Measurements from ENCODE around the gene NOL6.

NOL6 gene

DNA sequence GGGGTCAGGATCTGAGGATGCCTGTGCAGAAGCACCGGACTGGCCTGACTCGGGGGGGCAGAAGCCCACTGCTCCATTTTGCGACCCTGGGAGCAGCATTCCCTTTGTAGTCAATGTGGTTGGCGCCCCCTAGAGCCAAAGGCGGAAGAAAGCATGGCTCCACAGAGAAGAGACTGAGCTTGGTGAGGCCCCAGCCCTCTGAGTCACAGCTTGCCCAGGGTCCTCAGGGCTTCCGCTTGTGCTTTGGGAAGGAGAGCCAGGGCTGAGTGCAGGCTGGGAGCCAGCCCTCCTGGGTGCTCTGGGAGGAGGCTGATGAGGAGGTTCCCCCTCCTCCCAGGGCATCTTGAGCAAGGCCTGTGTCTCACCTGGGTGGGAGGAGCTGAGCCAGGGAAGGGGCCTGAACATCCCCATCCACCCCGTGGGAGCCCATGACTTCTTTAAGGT is 20.9 kb downstream of the NOL6 start:
- DNase-seq: peak in 1 of 3 experiments; percentile 18

DNA sequence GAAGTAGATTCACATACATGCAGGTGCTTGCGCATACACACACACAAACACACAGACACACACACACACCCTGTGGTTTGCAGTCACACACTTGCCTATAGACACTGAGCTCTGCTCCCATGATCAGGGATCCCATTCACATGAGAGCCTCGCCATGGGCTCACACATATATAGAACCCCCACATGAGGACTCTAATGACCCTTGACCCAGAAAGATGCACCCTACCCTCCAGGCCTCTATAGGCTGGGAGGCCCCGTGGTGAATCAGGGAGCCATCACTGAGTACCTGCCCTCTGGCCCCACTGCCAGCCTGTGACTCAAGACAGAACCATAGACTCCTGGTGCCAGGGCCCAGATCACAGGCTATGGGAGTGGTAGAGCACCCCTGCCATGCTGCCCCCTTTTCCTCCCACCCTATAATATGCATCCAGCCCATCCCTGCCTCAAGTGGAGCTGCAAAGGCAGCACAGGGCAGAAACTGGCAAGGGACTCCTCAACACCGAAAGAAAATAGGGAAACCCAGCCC is 23.0 kb downstream of the NOL6 start:
- no peak for DNase-seq

DNA sequence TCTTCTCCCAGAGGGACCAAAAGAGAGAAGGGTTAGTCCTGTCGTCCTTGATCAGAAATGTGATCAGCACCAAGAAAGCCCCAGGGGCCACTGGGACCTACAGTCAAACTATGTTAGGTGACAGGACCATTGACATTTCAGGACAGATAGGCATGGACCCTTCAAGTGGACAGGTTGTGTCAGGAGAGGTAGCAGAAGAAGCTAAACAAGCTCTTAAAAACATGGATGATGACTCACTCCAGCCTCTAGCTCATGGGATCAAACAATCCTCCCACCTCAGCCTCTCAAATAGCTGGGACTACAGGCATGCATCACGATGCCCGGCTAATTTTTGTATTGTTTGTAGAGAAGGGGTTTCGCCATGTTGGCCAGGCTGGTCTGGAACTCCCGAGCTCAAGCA is 24.0 kb downstream of the NOL6 start:
- no peak for DNase-seq

DNA sequence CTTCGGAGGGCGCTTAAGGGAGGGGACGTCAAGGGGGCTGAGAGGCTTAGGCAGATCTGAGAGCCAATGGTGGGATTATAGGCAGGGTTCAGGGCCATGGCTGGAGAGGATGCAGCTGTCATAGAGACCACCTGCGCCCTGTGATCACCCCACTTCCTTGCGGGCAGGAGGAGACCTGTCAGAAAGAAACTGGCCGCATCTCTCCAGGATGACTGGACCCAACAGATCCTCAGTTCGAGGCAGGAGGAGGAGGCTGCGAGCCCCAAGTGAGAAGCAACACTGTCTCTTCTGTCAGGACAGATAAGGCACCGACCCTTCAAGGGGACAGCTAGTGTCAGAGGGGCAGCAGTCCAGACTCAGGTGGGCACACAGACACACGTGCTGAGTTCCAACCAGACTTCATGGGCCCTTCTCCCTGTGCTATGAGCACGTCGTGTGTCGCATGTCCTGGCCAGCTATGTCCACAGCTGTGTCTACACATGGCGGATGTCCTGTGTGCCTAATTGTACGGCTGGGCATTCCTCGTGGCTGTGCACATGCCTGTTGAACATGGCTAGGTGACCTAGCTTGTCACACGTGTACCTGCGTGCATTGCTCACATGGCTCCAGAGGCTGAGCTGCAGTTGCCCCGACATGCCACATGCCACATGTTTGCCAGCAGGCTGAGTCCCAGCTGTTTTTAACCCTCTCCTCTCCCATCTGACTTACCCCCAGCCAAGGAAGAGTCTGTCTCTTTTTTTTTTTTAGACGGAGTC is 25.7 kb downstream of the NOL6 start:
- no peak for DNase-seq

DNA sequence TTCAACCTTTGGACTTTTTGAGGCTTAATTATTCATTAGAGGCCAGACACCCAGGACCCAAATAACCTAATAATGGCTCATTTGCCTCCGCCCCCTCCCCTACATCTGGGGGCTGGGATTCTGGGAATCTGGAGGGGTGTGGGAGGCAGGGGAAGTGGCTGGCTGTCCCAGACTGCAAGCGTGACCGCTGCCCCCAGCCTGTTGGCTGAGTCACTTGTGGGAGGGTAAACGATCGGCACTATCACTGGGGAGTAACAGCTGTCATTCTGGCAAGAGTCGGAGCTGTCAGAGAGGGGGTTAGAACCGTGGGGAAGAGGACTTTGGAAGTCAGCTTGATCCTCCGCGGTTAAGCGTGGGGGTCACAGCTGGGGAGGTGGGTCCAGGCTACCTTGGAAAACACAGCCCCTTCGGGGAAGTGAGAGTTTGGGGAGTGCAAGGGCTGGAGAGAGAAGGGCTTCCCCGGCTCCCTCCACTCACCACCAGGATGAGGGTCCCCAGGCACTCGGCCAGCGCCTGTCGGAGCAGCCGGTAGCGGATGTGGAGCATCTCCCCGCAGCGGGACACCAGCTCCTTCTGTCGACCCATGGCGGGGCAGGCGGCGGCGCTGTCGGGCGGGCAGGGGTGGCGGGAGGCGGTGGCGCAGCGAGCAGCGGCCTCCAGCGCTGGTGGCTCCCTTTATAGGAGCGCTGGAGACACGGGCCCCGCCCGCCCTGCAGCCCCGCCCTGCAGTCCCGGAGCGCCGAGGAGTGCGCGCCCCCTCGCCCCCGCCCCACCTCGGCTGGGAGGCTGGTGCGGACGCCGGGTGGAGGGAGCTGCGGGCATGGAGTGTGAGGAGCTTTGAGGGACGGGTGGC is 26.6 kb downstream of the NOL6 start, which contains the start of gene AQP3:
TSS of gene AQP3 (minus strand) at position 648 of the 853 bp plus-strand sequence. CDS start at position 585, 63 bp downstream.
- DNase-seq: peak in 2 of 3 experiments; percentile 40 to 48

DNA sequence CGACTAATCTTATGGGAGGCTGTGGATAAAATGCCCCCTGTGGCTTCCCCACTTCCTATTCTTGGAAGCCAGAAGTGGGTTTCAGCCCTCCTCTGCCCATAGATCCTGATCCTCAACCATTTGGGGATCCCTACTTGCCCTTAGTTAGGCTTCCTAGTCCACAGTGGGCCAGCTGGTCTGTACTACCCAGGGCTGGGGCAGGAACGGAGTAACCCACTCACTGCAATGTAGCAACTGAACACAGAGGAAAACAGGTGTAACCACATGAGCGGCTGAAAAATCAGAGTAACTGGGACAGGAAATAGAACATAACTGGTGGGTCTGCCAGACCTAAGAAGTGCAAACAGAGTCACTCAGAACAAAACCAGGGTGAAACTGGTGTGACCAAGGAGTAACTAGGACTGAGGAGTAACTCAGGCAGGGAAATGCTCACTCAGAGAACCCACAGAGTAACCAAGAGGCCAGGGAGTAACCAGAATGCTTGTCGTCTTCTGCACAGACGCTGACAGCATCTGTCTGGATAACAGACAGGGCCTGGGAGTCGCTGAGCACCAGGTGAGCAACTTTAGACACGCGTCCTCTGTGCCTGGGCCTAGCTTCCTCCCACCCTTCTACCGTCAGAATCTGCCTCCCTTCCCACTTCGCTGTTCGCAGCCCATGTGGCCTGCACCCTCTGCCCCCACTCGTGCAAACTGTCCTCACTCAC is 27.3 kb downstream of the NOL6 start:
- peak in 1 of 3 experiments; percentile 2 for DNase-seq

DNA sequence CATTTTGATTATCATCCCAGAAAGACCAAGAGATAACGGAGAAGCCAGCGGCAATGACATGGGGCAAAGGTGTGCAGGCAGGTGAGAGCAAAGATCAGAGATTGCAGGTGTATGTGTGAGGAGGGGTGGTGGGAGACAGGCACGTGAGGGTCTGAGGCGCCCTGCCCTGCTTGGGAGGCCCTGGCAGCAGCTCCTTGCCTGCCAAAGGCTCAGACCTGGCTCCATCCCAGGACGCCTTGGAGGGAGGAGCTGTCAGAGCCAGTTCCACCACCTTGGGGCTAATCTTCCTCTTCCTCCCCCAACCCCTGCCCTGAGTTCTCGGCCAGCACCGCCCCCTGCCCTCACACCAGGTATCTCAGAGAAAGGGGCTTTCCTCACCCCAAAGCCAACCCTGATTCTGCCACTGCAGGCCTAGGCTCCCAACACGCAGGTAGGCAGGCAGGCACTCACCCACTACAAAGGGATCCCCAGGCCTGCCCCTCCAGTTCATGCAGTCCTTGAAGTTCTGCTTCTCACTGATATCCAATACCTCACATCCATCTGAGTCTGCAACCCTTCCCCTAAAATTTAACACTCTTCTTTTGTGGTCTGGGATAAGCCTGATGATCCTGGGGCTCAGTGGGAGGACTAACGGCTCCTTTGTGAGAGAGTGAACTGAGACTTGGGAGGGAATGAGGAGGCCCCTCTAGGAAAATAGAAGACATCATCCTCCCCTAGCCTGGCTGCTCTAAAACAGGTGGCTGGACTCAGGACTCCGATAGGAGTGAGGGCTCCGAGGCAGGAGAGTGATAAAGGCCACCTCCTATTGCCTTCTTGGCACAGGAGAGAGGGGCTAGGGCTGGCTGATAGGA is 28.1 kb downstream of the NOL6 start:
- no peak for DNase-seq

DNA sequence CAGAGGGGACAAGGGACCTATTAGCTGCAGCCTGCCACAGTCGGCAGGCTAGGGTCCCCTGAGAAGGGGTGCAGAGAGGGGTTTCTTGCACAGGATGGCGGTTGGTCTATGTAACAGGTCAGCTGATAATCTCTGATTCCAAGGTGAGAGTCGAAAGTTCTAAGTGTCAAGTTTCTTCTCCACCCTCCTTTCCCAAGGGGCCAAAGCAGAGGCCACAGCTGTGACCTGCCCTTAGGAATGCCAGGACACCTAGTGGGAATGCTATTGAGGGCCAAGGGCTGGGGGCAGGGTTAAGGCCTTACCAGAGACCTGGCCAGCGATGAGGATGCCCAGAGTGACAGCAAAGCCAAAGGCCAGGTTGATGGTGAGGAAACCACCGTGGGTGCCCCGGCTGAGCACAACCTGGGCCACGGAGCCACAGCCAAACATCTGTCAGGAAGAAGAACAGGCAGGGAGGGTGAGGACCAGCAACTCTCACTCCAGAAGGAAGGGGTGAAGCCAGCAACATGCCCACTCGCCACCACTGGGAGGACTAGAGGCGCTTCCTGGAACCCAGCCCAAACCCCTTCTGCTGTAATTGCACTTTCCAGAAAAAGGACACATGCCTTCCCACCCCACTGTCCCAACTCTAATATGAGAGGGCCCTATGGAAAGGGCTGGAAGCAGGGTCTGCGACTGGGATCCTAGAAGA is 30.1 kb downstream of the NOL6 start:
- no peak for DNase-seq

DNA sequence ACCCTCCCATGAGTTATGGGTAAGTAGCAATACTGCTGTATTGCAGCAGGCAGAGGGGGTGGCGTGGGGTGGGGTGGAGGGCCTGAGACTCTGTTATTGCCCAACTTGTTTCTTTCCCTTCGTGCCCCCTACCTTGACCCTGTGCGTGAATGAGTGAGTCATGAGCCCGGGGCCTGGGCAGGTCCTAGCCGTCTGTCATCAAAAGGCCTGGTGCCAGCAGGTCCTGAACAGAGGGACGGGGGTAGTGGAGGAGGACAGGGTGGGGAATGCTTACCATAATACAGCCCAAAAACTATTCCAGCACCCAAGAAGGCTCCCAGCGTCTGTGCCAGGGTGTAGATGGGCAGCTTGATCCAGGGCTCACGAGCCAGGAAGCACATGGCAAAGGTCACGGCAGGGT is 30.7 kb downstream of the NOL6 start:
- no peak for DNase-seq

DNA sequence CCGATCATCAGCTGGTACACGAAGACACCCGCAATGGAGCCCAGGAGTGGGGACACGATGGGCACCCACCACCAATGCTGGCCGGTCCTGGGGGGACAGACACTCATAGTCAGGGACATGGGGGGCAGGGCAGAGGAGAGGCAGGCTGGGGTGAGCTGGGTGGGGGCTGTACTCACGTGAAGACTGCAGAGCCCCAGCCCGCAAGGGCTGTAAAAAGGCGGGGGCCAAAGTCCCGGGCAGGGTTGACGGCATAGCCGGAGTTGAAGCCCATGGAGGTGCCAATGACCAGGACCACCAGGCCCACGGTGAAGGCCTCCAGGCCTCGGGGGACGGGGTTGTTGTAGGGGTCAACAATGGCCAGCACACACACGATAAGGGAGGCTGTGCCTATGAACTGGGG is 31.6 kb downstream of the NOL6 start:
- no peak for DNase-seq

DNA sequence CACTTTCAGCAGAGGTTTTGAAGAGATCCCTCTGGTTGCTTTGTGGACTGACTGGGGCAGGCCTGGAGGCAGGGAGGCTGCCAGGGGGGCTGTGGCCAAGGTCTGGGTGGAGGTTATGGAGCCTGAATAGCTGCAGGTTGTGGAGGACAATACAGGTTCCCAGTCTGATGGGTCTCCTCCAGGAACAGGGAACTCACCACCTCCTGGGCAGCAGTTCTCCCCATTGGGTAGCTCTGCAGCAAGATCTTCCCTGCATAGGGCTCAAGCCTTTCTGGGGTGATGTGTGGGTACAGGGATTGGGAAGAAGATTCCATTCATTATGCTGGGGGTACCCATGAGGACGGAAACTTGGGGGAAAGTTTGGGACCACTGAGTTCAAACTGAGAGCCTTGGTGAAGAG is 33.1 kb downstream of the NOL6 start:
- no peak for DNase-seq

DNA sequence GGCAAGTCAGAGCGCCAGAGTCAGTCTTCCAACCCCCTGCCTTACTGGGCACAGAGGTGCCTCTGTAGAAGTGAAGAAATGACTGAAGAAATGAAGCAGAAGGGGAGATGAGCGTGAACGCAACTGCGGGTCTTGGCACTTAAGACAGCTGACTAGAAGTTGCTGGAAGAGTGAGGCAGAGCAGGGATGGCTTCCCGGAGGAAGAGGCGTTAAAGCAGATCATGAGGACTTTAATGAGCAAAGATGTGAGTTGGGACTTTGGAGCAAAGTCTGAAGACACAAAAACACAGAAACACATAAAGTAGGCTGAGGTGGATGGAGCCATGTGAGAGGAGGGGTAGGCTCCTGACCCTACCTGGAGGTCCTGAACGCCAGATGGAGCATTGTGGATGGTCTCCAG is 33.5 kb downstream of the NOL6 start:
- DNase-seq: no peak

DNA sequence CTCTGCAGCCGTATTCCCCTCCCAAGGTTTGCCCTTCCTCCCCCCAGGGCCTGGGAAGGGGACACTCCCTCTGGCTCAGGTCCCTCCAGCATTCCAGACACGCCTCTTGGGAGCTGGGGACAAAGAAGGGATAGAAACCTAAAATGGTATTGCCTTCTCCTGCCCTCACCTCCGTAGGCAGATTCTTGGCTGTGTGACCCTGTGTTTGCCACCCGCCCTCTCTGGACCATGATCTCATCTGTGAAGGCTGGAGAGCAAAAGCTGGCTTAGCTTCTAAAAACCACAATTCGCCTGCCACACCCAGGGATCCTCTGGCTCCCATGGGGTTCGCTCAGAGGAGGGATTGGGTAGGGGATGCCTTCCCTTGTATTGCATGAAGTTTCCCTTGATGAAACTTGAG is 34.0 kb downstream of the NOL6 start:
- no peak for DNase-seq

DNA sequence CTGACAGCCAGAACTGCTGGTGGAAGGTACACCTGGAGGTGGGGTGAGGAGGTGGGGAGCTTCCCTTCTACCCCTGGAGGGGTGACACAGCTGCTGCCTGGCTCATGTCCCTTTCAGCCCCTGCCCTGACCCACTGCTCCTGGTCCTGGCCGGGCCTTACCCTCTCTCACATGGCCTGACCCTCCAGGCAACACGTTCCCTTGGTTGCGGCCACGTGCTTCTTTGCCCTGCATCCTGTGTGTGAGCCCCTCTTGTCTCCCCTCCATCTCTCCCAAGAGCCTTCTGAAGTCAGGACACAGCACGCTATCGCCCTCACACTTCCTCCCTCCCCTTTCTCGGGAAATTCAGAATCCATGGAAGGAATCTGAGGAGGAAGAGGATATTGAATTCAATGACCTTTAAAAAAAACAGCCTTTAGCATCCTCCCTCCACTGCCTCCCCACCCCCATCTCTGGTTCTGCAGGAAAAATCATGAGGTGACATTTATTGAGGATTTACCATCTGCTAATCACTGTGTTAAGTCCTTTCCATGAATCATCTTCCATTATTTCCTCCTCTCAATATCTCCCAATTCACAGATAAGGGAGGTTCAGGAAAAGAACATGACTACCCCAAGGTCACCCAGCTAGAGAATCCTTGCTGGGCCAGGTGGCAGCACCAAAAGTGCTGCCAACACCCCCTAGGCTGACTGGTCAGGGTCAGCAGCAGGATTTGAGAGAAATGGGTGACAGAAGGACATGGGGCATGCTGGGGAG is 34.6 kb downstream of the NOL6 start:
- DNase-seq: no peak

DNA sequence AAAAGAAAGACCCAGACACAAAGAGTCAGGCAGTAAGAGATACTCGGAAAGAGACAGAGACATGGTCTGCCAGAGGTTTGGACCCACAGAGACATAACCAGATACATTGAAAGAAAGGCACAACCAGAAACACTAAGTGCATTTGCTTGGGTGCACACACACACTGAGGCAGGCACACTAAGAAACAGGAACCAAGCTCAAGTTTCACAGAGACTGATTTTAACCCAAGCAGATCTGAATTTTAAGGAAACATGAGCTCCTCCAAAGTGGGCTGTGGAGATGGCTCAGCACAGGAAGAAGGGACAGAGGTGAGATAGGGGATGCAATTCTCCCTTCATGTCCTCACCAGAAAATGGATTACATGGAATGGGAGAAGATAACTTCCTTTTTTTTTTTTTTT is 35.8 kb downstream of the NOL6 start:
- DNase-seq: no peak

DNA sequence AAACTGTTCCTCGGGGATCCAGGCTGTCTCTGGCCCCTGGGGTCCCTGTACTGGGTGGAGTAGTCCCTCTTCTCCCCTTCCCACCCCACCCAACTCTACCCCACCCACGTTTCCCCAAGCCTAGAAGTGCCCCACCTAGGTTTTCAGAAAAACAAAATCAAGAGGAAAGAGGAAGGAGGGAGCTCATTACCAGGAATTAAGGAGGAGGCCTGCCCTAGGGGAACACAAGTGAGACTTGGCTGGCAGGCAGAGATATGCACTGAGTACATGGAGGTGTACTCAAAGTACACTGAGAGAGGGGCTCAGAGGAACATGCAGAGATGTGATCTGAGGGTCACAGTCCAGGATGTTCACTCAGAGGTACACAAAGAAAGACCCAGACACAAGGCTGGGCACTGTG is 36.5 kb downstream of the NOL6 start:
- DNase-seq: no peak

DNA sequence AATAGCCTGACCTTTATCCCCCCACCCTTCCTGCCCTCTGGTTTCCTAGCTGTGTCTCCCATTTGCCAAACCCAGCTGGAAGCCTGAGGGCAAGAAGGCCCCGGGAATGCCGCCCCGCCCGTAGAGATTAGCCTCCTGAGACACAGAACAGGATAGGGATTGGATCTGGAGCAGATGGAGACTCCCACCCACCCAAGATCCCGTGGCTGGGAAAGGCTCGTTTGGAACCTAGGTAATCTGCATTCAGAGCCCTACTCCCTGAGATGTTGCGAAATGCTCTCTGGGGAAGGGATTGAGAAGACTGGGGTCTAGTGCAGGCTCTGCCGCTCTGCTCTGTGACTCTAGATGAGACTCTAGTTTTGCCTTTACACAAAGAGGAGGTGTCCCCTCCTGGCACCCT is 37.3 kb downstream of the NOL6 start:
- no peak for DNase-seq

DNA sequence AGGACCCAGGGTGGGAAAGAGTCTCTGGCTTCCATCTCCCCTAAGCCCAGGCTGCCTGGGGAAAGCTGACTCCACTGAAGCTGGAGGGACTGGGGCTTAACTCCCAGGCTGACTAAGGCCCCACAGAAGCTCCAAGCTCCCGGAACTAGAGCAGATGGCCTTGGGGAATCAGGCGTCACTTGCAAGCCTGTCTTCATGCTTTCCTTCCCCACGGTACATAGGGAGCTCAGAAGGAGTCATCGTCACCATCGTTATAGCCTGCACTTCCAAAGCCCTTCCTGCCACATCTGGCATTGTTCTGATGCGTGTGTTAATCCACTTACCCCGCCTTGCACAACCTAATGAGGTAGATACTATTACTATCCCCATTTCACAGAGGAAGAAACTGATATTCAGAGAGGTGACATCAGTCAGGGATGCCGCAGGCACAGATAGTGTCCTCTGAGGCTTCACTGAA is 37.9 kb downstream of the NOL6 start:
- no peak for DNase-seq

DNA sequence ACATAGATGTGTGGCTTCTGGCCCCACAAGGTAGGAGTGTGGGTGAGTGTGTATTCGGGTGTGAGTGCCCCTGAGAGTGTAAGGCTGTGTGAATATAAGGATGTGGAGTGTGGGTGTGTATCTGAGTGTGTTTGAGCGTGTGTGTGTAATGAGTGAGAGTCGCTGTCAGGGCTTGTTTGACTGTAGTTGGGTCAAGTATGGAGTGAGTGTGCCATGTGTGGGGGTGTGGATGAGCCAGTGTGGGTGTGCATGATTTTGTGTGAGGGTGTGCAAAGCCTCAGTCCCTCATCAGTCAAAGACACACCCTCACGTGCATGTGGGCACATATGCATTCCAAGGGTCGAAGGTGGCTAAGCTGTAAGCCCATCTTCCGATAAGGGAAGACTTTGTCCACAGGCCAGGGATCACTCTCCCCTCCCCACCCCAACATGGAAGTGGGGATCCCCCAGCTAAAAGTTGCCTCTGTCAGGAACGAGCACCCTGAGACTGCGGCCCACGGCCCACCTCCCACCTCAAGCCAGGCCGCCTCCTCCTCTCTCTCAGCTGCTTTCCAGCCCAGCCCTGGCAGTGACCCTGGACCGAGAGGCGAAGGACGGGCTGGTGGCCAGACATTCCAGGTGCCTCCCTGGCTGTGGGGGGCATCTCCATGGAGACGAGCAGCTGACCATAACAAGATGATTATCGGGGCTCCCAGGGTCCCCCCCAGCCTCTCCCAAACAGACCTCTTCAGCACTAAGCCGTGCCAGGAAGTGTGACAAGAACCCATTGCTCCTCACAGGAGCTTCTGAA is 39.2 kb downstream of the NOL6 start:
- DNase-seq: no peak

DNA sequence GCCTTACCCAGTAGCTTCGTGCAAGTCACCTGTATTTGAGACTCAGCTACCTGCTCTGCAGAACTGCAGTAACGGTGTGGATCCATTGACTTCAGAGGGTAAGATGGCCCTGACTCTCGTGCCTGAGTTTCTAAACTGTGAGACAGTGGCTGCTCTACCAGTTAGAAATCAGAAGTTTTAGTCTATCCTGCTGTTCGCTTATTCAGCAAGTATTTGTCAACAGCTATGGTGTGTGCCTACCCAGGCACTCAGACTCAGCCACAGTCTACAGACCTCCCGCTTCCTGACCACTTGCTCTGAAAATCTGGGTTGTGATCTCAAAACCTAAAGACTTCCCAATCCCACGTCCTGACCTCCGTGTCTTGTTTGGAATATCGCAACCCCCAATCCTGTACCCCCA is 39.9 kb downstream of the NOL6 start:
- DNase-seq: no peak
